Esophagus squamous epithelium (tissue), 5 donors: ENCODE measurements around the gene TAS1R1. TPM values are rescaled to one million over a fixed set of nuclear protein-coding genes. Genes with fewer than 3 reads are reported as not detected.

ENCODE experiments used
- DNase-seq: peaks from one replicate; lab custom pipeline; 2025; lab: John Stamatoyannopoulos, UW
- H3K27ac ChIP-seq, 4 donors: fragments of 200-600 bp; sonication (generic); one replicate each; pipeline ENCODE4 v1.5.1; 2016 to 2019; ENCODE audit warnings: mild to moderate bottlenecking in 1 of 4
- H3K27me3 ChIP-seq, 4 donors: fragments of 200-600 bp; sonication (generic); 1 replicate in 3 of 4; 2 replicates in 1 of 4; pipeline versions ENCODE4 v1.5.1 to v1.6.0; 2017 to 2021; ENCODE audit warnings: antibody characterized with exemption in 1 of 4
- H3K36me3 ChIP-seq, 3 donors: fragments of 200-600 bp; sonication (generic); one replicate each; pipeline ENCODE4 v1.5.1; 2016 to 2019
- H3K4me1 ChIP-seq, 3 donors: fragments of 200-600 bp; sonication (generic); one replicate each; pipeline ENCODE4 v1.5.1; 2017 to 2019
- H3K4me3 ChIP-seq, 4 donors: fragments of 200-600 bp; sonication (generic); 1 replicate in 3 of 4; 2 replicates in 1 of 4; pipeline ENCODE4 v1.5.1; 2016 to 2019; ENCODE audit warnings: mild to moderate bottlenecking in 2 of 4, moderate library complexity in 1 of 4
- H3K9me3 ChIP-seq, 3 donors: fragments of 200-600 bp; sonication (generic); one replicate each; pipeline ENCODE4 v1.5.1; 2016 to 2019
- POLR2A ChIP-seq, 4 donors: fragments of 450-650 bp; IDR thresholded peaks; one replicate each; pipeline ENCODE4 v1.6.1; 2017; ENCODE audit warnings: antibody characterized with exemption in 4 of 4, mild to moderate bottlenecking in 4 of 4, moderate library complexity in 3 of 4
- WGBS, 2 donors: methylation state at CpG; one replicate each; pipeline ENCODE4 v1.1.5; 2018; 5-methylcytosine and 5-hydroxymethylcytosine counted together
- intact Hi-C: fragments of 100-400 bp; cut with DNase I; formaldehyde crosslinking; loops from one replicate; pipeline ENCODE4 v1.15.0; 2022
- total RNA-seq, 4 donors: library from RNA; depleted of rRNA; stranded (reverse); fragments of >200 nt; gene quantifications; one replicate each; pipeline ENCODE4 v1.1.0, GENCODE V29; 2016
- TF ChIP-seq, protein P1 (sequence below), 6 experiments: fragments of 450-650 bp in 4 of 6; fragments of 200-600 bp in 2 of 6; sonication (generic) in 2 of 6; IDR thresholded peaks; one replicate each; pipeline ENCODE4 v1.5.1; 2016 to 2019; ENCODE audit warnings: antibody characterized with exemption in 6 of 6, mild to moderate bottlenecking in 4 of 6, moderate library complexity in 4 of 6
- donor health status: DM: yes; HTN: yes; CAD: no.

The TAS1R1 gene
- total RNA-seq, 4 donors from 2014 or later = not detected

DNA sequence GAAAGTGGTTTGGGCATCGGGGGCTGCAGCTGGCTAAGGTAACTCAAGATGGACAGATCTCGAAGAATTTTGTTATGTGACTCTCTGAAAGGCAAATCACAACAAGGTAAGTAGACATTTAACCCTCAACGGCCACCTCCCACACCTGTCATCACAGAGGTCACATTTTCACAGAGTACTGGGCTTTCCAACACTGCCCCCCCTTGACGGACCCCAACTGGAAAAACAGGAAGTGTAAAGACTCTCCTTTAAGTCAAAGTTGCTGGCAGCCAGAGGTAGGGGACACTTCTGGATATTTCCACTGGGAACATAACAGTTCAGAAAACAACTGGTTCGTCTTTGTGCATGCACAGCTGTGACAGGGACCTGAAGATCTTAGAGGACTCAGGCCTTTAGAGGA, 23.1 kb upstream of the TAS1R1 start:
- no peak for DNase-seq
- Histone ChIP-seq H3K27me3 (no peaks in the 10 kb centered on the region), H3K4me1 (no peaks in the 10 kb centered on the region), H3K27ac (no peak overlapping the region), H3K36me3 (peaks cover 27 to 100% (median 46%) of the 10 kb centered on the region in 3 donors), H3K4me3 (no peak overlapping the region), H3K9me3 (no peaks in the 10 kb centered on the region)
- 88 to 90% methylated on average over 5 of the region's 5 CpGs for WGBS, 2 donors
- no peak for TF ChIP-seq POLR2A (IDR thresholded peaks at IDR 0.05)
- TF ChIP-seq, protein P1, sequence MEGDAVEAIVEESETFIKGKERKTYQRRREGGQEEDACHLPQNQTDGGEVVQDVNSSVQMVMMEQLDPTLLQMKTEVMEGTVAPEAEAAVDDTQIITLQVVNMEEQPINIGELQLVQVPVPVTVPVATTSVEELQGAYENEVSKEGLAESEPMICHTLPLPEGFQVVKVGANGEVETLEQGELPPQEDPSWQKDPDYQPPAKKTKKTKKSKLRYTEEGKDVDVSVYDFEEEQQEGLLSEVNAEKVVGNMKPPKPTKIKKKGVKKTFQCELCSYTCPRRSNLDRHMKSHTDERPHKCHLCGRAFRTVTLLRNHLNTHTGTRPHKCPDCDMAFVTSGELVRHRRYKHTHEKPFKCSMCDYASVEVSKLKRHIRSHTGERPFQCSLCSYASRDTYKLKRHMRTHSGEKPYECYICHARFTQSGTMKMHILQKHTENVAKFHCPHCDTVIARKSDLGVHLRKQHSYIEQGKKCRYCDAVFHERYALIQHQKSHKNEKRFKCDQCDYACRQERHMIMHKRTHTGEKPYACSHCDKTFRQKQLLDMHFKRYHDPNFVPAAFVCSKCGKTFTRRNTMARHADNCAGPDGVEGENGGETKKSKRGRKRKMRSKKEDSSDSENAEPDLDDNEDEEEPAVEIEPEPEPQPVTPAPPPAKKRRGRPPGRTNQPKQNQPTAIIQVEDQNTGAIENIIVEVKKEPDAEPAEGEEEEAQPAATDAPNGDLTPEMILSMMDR (IDR thresholded peaks at IDR 0.05) = no peak
- intact Hi-C loops = no loop called here

DNA sequence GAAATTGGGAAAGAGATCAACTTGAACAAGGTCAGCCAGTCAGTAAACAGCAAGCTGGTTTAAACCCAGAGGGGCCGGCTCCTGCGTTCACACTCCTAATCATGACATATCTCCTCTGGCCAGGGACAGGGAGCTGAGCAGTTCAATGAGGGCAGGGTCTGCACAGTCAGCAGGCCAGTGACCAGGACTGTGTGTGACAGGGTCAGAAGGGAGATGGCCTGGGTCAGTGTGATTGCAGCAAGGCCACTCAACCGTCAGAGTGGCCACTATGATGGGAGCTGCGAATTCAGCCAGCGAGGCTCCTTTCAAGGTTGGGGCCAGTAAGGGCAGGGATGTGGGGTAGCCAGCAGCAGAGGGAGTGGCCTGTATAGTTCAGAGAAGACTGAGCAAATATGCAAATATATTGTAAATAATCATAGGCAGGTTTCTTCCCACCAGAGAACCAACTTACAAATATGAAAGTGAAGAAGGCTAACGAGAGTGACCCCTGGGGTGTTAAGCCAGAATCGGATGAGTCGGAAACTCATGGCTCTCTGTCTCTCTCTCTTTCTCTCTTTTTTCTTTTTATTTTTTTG, 20.8 kb upstream of the TAS1R1 start:
- H3K9me3 ChIP-seq = no peaks in the 10 kb centered on the region
- H3K27me3 ChIP-seq = no peaks in the 10 kb centered on the region
- peaks cover 17 to 93% (median 31%) of the 10 kb centered on the region in 3 donors for H3K36me3 ChIP-seq
- DNase-seq = no peak
- TF ChIP-seq POLR2A (IDR thresholded peaks at IDR 0.05) = no peak
- TF ChIP-seq, protein P1 (IDR thresholded peaks at IDR 0.05) = no peak
- 95% methylated on average over 3 to 6 of the region's 8 CpGs for WGBS, 2 donors
- H3K4me3 ChIP-seq = no peak overlapping the region
- no peaks in the 10 kb centered on the region for H3K4me1 ChIP-seq
- intact Hi-C loops = no loop called here
- H3K27ac ChIP-seq = no peak overlapping the region

DNA sequence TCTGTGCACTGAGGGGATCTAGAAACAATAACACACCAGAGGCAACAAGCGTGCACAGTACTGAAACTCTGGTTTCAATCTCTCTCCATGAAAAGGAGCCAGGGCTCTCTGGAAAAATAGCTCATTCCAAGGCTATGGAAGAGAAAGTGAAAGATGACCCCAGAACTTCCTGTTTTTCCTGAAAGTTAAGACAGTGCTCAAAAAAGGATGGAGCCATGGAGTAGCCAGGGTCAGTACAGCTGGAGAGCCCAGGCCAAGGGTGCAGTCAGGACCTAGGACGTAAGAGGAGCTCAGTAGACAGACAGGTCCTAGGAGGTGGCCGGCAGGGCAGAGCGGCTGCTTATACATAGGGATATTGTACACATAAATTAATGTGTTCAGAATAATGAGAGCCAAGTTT, 19.9 kb upstream of the TAS1R1 start:
- peaks cover 17 to 90% (median 25%) of the 10 kb centered on the region in 3 donors for H3K36me3 ChIP-seq
- TF ChIP-seq, protein P1 (IDR thresholded peaks at IDR 0.05) = no peak
- TF ChIP-seq POLR2A (IDR thresholded peaks at IDR 0.05) = no peak
- H3K9me3 ChIP-seq = no peaks in the 10 kb centered on the region
- H3K4me3 ChIP-seq = no peak overlapping the region
- no peaks in the 10 kb centered on the region for H3K27me3 ChIP-seq
- no peaks in the 10 kb centered on the region for H3K4me1 ChIP-seq
- 90 to 94% methylated on average over 4 of the region's 4 CpGs for WGBS, 2 donors
- no peak overlapping the region for H3K27ac ChIP-seq
- intact Hi-C loops = no loop called here
- DNase-seq = no peak

DNA sequence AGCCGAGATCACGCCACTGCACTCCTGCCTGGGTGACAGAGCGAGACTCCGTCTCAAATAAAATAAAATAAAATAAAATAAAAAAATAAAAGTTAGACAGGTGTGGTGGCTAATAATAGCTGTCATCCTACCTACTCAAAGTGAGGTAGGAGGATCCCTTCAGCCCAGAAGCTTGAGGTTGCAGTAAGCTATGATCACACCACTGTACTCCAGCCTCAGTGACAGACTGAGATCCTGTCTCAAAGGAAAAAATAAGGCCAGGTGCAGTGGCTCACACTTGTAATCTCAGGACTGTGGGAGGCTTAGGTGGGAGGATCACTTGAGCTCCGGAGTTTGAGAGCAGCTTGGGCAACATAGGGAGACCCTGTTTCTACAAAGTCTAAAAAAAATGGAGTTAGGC, 18.8 kb upstream of the TAS1R1 start:
- peaks cover 21 to 90% (median 24%) of the 10 kb centered on the region in 3 donors for H3K36me3 ChIP-seq
- WGBS, 2 donors = 94 to 97% methylated on average over 3 to 4 of the region's 5 CpGs
- DNase-seq = no peak

DNA sequence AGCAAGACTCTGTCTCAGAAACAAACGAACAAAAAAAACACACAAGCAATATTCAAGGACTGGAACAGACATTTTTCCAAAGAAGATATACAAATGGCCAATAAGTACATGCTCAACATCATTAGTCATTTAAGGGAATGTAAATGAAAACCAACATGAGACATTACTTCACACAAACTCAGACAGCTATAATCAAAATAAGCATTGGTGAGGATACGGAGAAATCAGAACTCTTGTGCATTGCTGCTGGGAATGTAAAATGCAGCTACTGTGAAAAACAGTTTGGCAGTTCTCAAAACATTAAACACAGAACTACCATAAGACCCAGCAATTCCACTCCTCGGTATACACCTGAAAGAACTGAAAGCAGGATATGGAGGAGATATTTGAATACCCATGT, 16.2 kb upstream of the TAS1R1 start:
- no peak overlapping the region for H3K4me3 ChIP-seq
- no peaks in the 10 kb centered on the region for H3K9me3 ChIP-seq
- intact Hi-C loops = no loop called here
- no peaks in the 10 kb centered on the region for H3K27me3 ChIP-seq
- TF ChIP-seq, protein P1 (IDR thresholded peaks at IDR 0.05) = no peak
- no peak for TF ChIP-seq POLR2A (IDR thresholded peaks at IDR 0.05)
- DNase-seq = no peak
- no peaks in the 10 kb centered on the region for H3K4me1 ChIP-seq
- H3K27ac ChIP-seq = no peak overlapping the region
- 44 to 45% methylated on average over 3 of the region's 3 CpGs for WGBS, 2 donors
- peaks cover 5 to 90% (median 15%) of the 10 kb centered on the region in 3 donors for H3K36me3 ChIP-seq

More for the DNA sequence above, 18.8 kb upstream of the TAS1R1 start:
- intact Hi-C loops = no loop called here
- Histone ChIP-seq H3K27ac (no peak overlapping the region), H3K4me3 (no peak overlapping the region), H3K27me3 (no peaks in the 10 kb centered on the region), H3K4me1 (no peaks in the 10 kb centered on the region), H3K9me3 (no peaks in the 10 kb centered on the region)
- TF ChIP-seq POLR2A (IDR thresholded peaks at IDR 0.05) = no peak
